PC-3 (cell line): ENCODE measurements around the gene TC2N.

Experiments
- EZH2 ChIP-seq: fragments of 300-600 bp; sonication (generic); IDR thresholded peaks from one replicate; pipeline ENCODE4 v1.6.1; 2017; ENCODE audit warnings: antibody characterized with exemption, mild to moderate bottlenecking, low read length; ENCODE audit not compliant: unreplicated experiment
- EZH2phosphoT487 ChIP-seq: fragments of 300-600 bp; sonication (generic); IDR thresholded peaks from 2 replicates; pipeline ENCODE4 v1.6.1; 2018; ENCODE audit warnings: mild to moderate bottlenecking, antibody characterized with exemption, low read length, borderline replicate concordance
- TF ChIP-seq, protein P1 (sequence below): fragments of 300-600 bp; sonication (generic); conservative IDR thresholded peaks from 2 replicates; pipeline ENCODE4 v1.5.1; 2017; ENCODE audit warnings: antibody characterized with exemption, low read depth, mild to moderate bottlenecking, low read length

DNA sequence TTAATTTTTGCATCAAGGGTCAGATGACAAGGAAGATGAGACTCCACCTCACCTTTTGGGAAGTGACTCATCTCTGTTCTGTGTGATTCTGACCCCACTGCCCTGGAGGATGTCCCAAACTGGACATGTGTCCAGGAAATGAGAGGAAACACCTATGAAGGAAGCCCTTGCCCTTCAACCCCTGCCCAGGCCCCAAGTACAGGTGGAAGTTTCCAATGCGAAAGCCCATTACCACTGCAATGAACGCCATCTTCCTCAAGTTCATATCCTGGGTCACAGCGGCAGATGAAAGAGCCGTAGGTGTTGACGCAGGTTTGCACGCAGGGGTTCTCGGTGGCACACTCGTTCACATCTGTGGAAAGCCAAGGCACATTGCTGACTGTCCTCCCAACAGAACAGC, 19.6 kb upstream of the TC2N start:
- TF ChIP-seq, protein P1, sequence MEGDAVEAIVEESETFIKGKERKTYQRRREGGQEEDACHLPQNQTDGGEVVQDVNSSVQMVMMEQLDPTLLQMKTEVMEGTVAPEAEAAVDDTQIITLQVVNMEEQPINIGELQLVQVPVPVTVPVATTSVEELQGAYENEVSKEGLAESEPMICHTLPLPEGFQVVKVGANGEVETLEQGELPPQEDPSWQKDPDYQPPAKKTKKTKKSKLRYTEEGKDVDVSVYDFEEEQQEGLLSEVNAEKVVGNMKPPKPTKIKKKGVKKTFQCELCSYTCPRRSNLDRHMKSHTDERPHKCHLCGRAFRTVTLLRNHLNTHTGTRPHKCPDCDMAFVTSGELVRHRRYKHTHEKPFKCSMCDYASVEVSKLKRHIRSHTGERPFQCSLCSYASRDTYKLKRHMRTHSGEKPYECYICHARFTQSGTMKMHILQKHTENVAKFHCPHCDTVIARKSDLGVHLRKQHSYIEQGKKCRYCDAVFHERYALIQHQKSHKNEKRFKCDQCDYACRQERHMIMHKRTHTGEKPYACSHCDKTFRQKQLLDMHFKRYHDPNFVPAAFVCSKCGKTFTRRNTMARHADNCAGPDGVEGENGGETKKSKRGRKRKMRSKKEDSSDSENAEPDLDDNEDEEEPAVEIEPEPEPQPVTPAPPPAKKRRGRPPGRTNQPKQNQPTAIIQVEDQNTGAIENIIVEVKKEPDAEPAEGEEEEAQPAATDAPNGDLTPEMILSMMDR: no peak
- no peak for TF ChIP-seq EZH2
- TF ChIP-seq EZH2phosphoT487: no peak
